ENCODE measurements around the gene EYA2. TPM values are rescaled to one million over a fixed set of nuclear protein-coding genes. Genes with fewer than 3 reads are reported as not detected.

The EYA2 gene
- total RNA-seq, 1 donor from 2014 or later: 1.8 TPM

DNA sequence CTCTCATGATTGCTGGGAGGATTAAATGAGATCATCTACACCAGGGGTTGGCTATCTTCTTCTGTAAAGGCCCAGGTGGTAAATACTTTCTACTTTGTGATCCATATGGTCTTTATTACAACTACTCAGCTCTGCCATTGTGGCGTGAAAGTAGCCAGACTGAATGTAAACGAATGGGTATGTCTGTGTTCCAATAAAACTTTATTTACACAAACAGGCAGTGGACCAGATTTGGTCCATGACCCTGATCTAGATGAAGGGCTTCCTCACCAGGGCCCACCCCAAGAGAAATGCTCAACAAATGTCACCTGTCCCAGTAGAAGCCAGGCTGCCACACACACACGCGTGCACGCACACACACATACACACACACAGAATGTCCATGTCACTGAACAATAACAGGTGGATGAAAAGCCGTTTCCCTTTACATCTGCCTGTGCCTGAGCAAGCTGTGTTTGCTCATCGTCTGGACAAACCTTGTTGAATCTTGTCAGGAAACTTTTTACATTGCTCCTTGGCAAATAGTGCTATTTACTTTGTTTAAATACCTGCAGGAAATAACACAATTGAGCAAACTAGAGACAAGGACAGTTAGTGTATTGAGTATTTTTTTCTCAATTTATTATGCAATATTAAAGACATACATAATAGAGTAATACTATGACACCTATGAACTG, 114.3 kb downstream of the EYA2 start:
- Mint-ChIP-seq H3K4me1 (peaks cover 6% of the 10 kb centered on the region), H3K27me3 (ENCODE audit: insufficient read depth, low read depth) (peaks cover 14% of the 10 kb centered on the region), H3K27ac (no peak overlapping the region), H3K4me3 (no peak overlapping the region), H3K9me3 (peaks cover 7% of the 10 kb centered on the region), H3K36me3 (no peaks in the 10 kb centered on the region)
- no peaks in the 10 kb centered on the region for H3K79me2 ChIP-seq (ENCODE audit: low read depth)
- DNase-seq (ENCODE audit: low spot score): no peak
- TF ChIP-seq EZH2phosphoT487 (IDR thresholded peaks at IDR 0.05) (no peak), EZH2 (IDR thresholded peaks at IDR 0.05) (no peak)
- no peaks in the 10 kb centered on the region for H3K9me3 ChIP-seq (ENCODE audit: low read depth)
- H3K27me3 ChIP-seq: no peaks in the 10 kb centered on the region
- H3K36me3 ChIP-seq: no peaks in the 10 kb centered on the region
- no peak overlapping the region for H3K4me2 ChIP-seq
- no peak overlapping the region for H3K9ac ChIP-seq
- H4K20me1 ChIP-seq (ENCODE audit: low read depth): no peaks in the 10 kb centered on the region
- H3F3A ChIP-seq (ENCODE audit: low read depth): no peaks in the 10 kb centered on the region
- H3K4me1 ChIP-seq: no peaks in the 10 kb centered on the region
- no peak overlapping the region for H2AFZ ChIP-seq (replicated peaks)
- no peak overlapping the region for H3K4me3 ChIP-seq
- no peak overlapping the region for H3K27ac ChIP-seq

DNA sequence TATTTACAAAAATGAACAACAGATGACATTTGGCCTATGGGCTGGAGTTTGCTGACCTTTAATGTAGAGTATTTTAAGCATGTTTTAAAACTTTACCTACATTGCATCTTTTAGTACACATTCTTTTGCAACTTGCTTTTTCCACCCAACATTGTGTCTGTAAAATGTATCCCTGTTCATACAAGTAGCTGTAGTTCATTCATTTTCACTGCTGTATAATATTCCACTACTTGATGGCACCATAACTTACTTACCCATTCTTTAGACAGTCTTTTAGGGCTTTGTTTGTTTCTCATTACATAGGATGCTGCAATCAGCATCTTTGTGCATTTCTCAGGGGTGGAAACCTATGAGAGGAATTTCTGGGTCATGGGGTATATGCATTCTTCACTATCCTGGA, 115.1 kb downstream of the EYA2 start:
- Mint-ChIP-seq H3K9me3 (peaks cover 2% of the 10 kb centered on the region), H3K36me3 (no peaks in the 10 kb centered on the region), H3K27ac (no peak overlapping the region), H3K4me3 (no peak overlapping the region), H3K27me3 (ENCODE audit: insufficient read depth, low read depth) (peaks cover 13% of the 10 kb centered on the region), H3K4me1 (peaks cover 6% of the 10 kb centered on the region)
- no peaks in the 10 kb centered on the region for H3K4me1 ChIP-seq
- DNase-seq (ENCODE audit: low spot score): no peak
- H3K9ac ChIP-seq: no peak overlapping the region
- no peak overlapping the region for H3K27ac ChIP-seq
- H3F3A ChIP-seq (ENCODE audit: low read depth): no peaks in the 10 kb centered on the region
- no peaks in the 10 kb centered on the region for H3K79me2 ChIP-seq (ENCODE audit: low read depth)
- H3K36me3 ChIP-seq: no peaks in the 10 kb centered on the region
- H3K4me2 ChIP-seq: no peak overlapping the region
- H3K27me3 ChIP-seq: no peaks in the 10 kb centered on the region
- no peaks in the 10 kb centered on the region for H3K9me3 ChIP-seq (ENCODE audit: low read depth)
- TF ChIP-seq EZH2phosphoT487 (IDR thresholded peaks at IDR 0.05) (no peak), EZH2 (IDR thresholded peaks at IDR 0.05) (no peak)
- TF ChIP-seq, protein P1, sequence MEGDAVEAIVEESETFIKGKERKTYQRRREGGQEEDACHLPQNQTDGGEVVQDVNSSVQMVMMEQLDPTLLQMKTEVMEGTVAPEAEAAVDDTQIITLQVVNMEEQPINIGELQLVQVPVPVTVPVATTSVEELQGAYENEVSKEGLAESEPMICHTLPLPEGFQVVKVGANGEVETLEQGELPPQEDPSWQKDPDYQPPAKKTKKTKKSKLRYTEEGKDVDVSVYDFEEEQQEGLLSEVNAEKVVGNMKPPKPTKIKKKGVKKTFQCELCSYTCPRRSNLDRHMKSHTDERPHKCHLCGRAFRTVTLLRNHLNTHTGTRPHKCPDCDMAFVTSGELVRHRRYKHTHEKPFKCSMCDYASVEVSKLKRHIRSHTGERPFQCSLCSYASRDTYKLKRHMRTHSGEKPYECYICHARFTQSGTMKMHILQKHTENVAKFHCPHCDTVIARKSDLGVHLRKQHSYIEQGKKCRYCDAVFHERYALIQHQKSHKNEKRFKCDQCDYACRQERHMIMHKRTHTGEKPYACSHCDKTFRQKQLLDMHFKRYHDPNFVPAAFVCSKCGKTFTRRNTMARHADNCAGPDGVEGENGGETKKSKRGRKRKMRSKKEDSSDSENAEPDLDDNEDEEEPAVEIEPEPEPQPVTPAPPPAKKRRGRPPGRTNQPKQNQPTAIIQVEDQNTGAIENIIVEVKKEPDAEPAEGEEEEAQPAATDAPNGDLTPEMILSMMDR (IDR thresholded peaks at IDR 0.05): no peak
- H2AFZ ChIP-seq (replicated peaks): no peak overlapping the region
- no peaks in the 10 kb centered on the region for H4K20me1 ChIP-seq (ENCODE audit: low read depth)
- H3K4me3 ChIP-seq: no peak overlapping the region

DNA sequence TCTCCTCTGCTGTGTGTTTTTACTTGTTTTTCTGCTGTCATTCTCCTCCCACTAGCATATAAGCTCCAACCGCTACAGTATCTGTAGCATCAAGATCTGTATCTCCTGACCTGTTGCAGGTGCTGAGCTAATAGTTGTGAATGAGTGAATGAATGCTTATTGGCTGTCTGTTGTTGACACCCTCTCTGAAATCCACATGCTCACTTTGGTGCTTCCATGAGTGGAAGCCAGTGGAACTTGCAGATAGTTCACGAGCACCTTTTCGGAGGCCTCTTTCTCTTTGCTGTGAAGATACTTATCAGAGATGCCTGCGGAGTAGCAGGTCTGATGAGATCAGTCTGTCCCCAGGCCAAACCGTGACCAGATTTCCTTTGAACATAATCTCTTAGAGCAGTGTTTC, 117.3 kb downstream of the EYA2 start:
- H3K27me3 ChIP-seq: no peaks in the 10 kb centered on the region
- Mint-ChIP-seq H3K36me3 (no peaks in the 10 kb centered on the region), H3K27ac (no peak overlapping the region)

DNA sequence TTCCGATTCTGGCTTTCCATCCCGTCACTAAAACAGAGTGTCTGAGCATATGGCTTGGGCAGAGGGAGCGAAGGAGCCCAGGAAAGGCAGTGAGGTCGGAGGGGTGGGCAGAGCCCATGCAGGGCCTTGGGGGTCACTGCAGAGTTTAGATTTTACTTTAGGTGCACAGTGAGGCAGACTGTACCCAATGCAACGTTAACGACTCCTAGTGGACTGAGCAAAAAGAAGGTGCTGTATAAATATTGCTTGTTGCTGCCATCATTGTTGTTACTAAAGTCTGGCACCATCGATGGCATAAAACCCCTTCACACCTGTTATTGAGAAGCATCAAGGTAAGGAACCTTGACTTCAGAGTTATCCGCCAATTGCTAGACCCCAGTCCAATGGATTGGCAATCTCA, 119.0 kb downstream of the EYA2 start:
- Histone ChIP-seq H3K27me3 (no peaks in the 10 kb centered on the region), H3K79me2 (ENCODE audit: low read depth) (no peaks in the 10 kb centered on the region), H3K4me2 (no peak overlapping the region), H3K4me1 (no peaks in the 10 kb centered on the region), H2AFZ (replicated peaks) (no peak overlapping the region), H3K36me3 (no peaks in the 10 kb centered on the region), H3K9me3 (ENCODE audit: low read depth) (no peaks in the 10 kb centered on the region), H3K4me3 (no peak overlapping the region), H3K9ac (no peak overlapping the region), H4K20me1 (ENCODE audit: low read depth) (peaks cover 6% of the 10 kb centered on the region), H3K27ac (no peak overlapping the region), H3F3A (ENCODE audit: low read depth) (no peaks in the 10 kb centered on the region)
- no peaks in the 10 kb centered on the region for H3K4me1 Mint-ChIP-seq
- no peaks in the 10 kb centered on the region for H3K36me3 Mint-ChIP-seq
- no peak for DNase-seq (ENCODE audit: low spot score)
- TF ChIP-seq, protein P1 (IDR thresholded peaks at IDR 0.05): no peak
- TF ChIP-seq EZH2phosphoT487 (IDR thresholded peaks at IDR 0.05): no peak
- no peak for TF ChIP-seq EZH2 (IDR thresholded peaks at IDR 0.05)
- H3K9me3 Mint-ChIP-seq: no peaks in the 10 kb centered on the region
- peaks cover 12% of the 10 kb centered on the region for H3K27me3 Mint-ChIP-seq (ENCODE audit: insufficient read depth, low read depth)
- no peak overlapping the region for H3K4me3 Mint-ChIP-seq
- H3K27ac Mint-ChIP-seq: no peak overlapping the region

More for the DNA sequence above, 117.3 kb downstream of the EYA2 start:
- Histone ChIP-seq H3K9ac (no peak overlapping the region), H3K36me3 (no peaks in the 10 kb centered on the region), H2AFZ (replicated peaks) (no peak overlapping the region), H3K27ac (no peak overlapping the region), H3K9me3 (ENCODE audit: low read depth) (no peaks in the 10 kb centered on the region), H3F3A (ENCODE audit: low read depth) (no peaks in the 10 kb centered on the region), H3K4me2 (no peak overlapping the region), H3K4me1 (no peaks in the 10 kb centered on the region), H3K79me2 (ENCODE audit: low read depth) (no peaks in the 10 kb centered on the region), H3K4me3 (no peak overlapping the region), H4K20me1 (ENCODE audit: low read depth) (peaks cover 6% of the 10 kb centered on the region)
- H3K27me3 Mint-ChIP-seq (ENCODE audit: insufficient read depth, low read depth): peaks cover 17% of the 10 kb centered on the region
- H3K4me3 Mint-ChIP-seq: no peak overlapping the region
- no peaks in the 10 kb centered on the region for H3K9me3 Mint-ChIP-seq
- peaks cover 6% of the 10 kb centered on the region for H3K4me1 Mint-ChIP-seq
- TF ChIP-seq, protein P1 (IDR thresholded peaks at IDR 0.05): no peak
- TF ChIP-seq EZH2 (IDR thresholded peaks at IDR 0.05) (no peak), EZH2phosphoT487 (IDR thresholded peaks at IDR 0.05) (no peak)
- no peak for DNase-seq (ENCODE audit: low spot score)
